Measurements from ENCODE around the gene CLTC.

DNA sequence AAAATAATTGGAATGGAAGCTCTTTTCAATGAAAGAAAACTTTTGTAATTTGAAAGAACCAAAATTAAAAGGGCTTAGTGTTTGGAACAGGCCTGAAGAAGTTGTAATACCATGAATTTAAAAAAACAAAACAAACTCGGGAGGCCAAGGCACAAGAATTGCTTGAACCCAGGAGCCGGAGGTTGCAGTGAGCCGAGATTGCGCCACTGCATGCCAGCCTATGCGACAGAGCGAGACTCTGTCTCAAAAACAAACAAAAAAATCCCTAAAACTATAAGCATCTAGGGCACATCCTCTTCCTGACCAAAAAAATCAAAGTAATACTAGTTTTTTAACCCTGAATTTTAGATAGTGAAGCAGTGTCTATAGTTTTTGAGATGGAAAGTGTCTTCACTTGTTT lies 12.7 kb downstream of the CLTC start:
- TF ChIP-seq POLR2AphosphoS5 (IDR thresholded peaks at IDR 0.05; ENCODE audit: insufficient read depth in 1 of 2, low read depth in 1 of 2): no peak
- TF ChIP-seq, protein P1, sequence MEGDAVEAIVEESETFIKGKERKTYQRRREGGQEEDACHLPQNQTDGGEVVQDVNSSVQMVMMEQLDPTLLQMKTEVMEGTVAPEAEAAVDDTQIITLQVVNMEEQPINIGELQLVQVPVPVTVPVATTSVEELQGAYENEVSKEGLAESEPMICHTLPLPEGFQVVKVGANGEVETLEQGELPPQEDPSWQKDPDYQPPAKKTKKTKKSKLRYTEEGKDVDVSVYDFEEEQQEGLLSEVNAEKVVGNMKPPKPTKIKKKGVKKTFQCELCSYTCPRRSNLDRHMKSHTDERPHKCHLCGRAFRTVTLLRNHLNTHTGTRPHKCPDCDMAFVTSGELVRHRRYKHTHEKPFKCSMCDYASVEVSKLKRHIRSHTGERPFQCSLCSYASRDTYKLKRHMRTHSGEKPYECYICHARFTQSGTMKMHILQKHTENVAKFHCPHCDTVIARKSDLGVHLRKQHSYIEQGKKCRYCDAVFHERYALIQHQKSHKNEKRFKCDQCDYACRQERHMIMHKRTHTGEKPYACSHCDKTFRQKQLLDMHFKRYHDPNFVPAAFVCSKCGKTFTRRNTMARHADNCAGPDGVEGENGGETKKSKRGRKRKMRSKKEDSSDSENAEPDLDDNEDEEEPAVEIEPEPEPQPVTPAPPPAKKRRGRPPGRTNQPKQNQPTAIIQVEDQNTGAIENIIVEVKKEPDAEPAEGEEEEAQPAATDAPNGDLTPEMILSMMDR (IDR thresholded peaks at IDR 0.05): no peak
